GM19193 (cell line): ENCODE measurements around the gene PDGFA.

ENCODE experiments used
- POLR2A ChIP-seq: IDR thresholded peaks from 4 replicates; pipeline ENCODE4 v1.6.1; 2011; ENCODE audit not compliant: insufficient read depth, insufficient read length; ENCODE audit errors: extremely low read depth

PDGFA gene

DNA sequence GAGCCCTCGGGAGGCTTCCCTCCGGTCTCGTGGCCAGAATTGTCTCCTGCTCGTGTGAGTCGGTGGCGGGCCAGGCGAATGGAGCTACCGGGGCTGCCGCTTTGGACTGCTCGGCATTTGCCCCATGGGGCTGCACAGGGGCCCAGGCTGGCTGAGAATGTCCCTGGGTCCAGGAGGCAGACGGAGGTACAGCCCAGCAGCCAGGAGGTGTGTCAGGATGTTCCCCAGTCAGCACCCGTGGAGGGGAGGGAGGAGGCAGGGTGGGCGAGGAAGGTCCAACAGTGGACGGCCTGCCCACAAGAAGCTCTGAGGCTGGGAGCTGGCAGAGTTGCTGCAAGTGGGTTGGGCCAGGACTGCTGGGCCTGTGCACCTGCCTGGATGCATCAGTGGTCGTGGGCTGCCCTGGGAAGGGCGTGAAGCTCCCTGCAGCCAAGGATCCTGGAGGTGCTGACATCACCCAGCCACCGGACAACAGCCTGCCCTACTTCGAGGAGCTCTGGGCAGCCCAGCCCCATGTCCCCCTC, 46.4 kb downstream of the PDGFA start:
- TF ChIP-seq POLR2A, result no peak

DNA sequence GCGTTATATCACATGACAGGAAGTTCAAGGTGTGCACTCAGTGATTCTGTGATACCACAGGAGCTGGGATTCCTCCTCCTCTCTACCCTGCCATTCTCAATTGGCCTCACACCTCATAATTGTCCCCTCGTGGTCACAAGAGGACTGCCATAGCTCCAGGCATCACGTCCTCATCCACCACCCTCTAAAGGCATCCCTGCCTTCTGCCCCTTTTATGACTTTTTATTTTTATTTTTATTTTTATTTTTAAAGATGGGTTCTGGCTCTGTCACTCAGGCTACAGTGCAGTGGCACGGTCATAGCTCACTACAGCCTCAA, 47.0 kb downstream of the PDGFA start:
- no peak for TF ChIP-seq POLR2A

DNA sequence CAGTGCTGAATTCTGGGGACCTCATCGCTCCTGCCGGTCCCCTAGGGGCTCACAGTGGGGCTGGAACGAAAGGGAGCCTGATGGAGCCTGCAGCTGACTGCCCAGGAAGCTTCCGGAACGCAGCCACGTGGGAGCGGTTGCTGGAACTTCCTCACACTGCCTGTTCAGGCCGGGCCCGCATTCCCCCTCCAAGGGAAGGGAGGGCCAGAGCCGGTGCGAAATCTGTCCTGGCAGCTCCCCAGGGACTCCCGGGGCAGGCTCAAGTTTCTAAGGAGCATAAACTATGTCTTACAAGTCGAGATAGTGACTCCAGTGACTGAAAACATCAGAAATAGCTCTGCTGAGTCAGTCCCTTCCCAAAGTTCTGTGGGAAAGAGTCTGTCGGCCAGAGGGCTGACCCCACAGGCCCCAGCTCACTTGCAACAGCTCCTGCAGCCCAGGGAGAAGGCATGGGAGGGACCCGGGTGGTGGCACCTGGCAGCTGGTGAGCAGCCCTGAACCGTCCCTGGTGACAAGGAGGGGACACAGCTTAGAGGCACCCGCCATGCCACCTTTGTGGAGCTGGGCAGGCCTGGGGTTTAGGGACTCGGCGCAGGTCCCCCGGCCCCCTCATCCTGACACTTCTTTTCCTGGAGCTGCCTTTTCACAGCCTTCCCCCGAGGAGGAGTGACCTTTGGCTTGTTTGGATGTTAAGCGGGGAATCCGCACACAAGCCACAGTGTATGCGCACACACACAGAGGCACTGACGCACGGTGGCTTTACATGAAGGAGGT, 47.6 kb downstream of the PDGFA start:
- no peak for TF ChIP-seq POLR2A

DNA sequence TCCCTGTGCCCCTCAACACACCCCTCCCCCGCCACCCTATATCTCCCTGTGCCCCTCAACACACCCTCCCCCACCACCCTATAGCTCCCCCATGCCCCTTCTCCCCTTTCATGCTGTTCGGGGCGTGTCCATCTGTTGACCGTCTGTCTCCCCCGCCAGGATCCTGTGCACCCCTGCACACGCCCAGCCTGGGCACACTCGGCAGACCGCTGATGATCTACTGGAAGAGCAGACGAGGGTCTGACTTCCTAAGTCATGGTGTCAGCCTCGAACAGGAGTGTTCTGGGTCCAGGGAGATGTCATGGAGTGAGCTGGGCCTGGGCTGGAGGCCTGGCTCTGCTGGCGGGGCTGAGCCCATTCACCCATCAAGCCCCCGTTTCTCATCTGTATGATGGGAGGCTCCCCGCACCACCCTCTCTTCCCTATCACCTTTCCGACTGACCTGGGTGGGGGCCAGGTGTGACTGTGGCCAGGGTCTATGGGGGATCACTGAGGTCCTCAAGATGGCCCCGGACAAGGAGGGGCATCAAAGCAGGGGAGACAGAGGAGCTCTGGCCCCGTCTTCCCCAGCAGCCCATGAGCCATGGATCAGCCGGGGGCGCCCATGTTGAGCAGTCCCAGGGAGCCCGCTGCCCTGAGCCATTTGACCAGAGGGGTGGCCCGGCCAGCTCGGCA, 48.3 kb downstream of the PDGFA start:
- TF ChIP-seq POLR2A, result no peak

DNA sequence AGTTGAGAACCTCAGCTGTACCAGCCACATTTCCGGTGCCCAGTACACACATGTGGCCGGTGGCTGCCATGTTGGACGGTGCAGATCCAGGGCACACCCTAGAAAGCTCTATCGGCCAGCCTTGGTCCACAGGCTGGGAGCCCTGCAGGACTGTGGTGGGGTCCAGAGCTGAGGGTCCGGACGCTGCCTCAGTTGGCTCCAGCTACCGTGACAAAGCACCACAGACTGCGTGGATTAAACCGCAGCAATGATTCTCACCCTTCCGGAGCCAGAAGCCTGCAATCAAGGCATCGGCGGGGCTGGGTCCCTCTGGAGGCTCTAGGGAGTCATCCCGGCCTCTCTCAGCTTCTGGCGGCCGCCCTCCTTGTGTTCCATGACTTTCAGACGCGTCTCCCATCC, 50.1 kb downstream of the PDGFA start:
- TF ChIP-seq POLR2A, result no peak

DNA sequence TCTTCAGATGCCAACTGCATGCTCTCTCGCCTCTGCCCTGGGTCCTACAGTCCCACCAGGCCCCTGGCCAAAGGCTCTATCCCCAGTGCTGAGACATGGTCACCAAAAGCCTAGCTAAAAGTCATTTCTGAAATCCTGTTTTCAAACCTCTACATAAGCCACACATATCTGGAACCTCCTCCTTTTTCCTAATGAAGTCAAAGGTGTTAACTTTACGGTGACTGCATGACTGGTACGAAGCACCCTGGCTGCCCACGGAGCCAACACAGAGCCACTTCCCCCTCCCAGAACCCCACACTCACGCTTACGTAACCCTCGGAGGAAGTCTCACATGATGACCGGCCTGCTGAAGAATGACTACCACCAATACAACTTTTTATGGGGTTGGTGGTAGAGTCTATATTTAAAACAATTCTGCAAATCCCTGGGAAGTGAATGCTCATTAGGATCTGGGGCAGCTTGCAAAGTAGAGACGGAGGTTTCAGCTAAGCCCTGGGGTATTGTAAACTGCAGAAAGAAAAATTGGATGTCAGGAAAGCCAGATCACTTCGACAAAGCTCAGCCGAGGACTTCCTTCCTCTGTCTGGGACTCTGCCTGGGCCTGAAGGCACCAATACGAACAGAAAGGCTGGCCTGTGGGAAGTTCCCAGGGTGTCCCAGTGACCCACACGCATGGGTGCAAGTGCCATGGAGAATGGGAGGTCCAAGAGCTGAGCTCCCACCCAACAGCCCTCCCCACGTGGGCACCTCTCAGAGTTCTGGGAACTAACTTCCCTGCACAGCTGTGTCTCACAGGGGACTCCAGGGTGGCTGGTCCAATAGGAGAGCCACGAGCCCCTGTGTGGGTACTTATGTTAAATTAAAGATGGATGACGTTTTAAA, 50.7 kb downstream of the PDGFA start:
- TF ChIP-seq POLR2A, result no peak

DNA sequence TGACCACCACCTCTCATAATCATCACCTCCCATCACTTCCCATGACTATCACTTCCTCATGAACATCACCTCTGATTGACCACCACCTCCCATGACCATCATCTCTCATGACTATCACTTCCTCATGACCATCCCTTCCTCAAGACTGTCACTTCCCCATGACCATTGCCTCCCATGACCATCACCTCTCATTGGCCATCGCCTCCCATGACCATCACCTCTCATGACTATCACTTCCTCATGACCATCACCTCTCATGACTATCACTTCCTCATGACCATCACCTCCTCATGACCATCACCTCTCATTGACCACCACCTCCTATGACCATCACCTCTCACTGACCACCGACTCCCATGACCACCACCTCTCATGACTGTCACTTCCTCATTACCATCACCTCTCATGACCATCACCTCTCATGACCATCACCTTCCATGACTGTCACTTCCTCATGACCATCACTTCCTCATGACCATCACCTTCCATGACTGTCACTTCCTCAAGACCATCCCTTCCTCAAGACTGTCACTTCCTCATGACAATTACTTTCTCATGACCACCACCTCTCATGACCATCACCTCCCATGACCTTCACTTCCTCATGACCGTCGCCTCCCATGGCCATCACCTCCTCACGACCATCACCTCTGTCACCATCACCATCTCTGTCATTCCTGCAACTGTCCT, 51.6 kb downstream of the PDGFA start:
- TF ChIP-seq POLR2A, result no peak

DNA sequence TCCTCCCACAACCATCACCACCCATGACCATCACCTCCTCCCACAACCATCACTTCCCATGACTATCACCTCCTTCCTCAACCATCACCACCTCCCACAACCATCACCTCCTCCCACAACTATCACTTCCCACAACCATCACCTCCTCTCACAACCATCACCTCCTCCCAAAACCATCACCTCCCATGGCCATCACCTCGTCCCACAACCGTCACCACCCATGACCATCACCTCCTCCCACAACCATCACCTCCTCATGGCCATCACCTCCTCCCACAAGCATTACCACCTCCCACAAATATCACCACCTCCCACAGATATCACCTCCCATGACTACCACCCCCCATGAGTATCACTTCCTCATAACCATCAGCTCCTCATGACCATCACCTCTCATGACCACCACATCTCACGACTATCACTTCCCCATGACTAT, 52.2 kb downstream of the PDGFA start:
- TF ChIP-seq POLR2A, result no peak

DNA sequence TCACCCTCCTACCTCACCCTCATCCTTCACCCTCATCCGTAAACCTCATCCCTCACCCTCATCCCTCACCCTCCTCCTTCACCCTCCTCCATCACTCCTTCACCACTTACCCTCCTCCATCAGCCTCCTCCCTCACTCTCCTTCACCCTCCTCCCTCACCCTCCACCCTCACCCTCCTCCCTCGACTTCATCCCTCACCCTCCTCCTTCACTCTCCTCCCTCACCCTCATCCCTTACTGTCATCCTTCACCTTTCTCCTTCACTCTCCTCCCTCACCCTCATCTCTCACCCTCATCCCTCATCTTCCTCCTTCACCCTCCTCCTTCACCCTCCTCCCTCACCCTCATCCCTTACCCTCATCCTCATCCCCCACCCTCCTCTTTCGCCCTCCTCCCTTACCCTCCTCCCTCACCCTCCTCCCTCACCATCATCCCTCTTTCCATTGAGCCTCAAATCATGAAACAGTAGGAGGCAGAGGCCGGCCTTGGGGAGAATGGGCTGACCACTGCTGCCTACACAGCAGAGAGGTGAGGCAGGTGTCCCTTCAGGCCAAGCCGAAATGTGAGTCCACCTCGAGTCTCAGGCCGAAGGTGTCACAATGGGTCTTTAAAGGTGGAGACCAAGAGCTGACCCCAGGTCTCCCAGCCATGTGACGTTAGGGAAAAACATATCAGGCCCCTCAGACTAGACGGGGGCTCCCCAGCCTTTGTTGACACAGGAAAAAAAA, 53.0 kb downstream of the PDGFA start:
- TF ChIP-seq POLR2A, result no peak

DNA sequence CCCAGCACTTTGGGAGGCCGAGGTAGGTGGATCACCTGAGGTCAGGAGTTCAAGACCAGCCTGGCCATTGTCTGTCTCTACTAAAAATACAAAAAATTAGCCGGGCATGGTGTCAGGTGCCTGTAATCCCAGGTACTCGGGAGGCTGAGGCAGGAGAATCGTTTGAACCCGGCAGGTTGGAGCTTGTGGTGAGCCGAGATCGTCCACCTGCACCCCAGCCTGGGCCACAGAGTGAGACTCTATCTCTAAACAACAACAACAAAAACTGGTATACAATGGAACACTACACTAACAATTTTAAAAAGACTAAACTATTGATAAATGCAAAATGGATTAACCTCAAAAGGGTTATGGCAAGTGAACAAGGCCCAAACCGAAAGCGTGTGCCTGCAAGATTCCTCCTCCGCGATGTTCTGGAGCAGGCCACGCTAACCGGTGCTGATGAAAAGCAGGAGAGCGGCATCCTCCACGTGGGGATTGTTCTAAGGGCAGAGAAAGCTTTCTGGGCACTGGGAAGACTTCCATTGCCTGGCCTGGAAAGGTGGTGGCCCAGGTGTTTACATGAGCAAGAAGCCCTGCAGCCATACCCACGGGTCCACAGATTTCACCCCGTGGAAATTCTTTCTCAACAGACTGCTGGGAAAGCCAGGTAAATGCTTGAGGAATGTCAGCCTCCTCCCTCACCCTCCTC, 53.8 kb downstream of the PDGFA start:
- TF ChIP-seq POLR2A, result no peak

DNA sequence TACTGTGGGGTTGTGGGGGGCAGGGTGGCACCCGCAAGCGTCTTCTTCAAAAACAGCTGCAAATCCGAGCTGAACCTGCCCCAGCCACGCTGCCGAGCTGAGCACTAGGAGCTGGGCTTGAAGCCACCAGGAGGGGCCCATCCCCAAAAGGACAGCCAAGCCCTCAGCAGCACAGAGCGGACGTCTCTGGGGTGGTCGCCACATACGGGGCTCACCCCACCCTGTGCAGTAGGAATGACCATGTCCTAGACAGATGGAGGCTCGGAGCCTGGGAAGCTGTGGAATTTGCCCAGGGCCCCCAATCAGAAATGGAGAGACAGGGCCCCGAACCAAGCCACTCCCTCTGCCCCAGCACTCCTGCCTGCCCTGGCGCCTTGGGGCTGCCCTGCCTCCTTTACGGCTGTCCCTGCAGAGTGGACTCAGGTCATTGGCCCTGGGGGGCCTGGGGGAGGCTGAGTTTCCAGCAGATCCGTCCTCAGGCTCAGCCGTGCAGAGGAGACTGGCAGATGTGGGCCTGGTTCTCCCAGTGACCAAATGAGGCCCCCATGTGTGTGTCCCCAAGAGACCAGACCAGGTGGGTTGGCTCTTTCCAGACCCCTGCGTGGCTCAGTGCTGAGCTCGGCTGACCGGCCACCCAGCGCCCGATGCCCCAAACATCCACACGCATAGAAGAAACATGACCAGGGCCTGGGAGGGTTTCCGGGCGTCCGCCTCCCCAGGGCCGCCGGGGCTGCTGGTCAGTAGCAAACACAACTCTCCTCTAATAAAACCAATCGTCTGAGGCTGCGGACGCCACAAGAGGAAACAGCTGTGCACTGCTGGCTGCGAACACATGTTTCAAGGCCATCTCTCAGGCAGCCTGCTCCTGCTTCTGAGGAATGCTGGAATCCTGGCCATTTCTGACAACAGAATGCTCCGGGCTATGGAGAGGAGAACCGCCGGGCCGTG, 54.9 kb downstream of the PDGFA start:
- TF ChIP-seq POLR2A, result no peak

DNA sequence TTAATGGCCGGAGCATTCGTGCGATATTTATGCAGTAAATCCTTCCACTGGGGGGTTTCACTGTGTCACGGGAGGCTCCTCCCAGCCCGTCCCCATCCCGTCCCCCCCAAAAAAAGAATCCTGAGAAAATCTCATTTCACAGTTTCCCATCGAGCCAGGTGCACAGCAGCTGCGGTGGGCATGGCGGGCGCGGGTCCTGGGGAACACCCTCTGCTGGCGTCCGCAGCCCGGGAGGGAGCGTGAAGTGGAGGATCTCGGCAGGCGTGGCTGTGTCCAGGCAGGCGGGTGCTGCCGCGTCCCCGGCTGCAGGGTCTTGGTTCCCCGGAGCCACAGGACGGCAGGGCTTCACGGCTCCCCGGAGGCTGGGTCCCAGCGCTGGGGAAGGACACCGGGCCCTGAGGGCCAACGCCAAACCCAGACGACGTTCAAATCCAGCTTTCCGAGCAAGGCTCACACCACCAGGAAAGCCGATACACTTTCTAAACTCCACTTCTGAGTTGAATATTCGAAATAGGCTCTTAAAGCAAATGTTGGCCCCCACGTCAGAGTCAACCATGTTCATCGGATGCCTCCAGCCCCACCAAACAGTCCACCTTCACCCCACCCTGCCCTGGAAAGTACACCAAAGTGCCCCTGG, 55.7 kb downstream of the PDGFA start:
- no peak for TF ChIP-seq POLR2A
